HUES6 (cell line): ENCODE results near the gene WWOX.

Experiments used
- H3K27ac ChIP-seq: 2 replicates; pipeline ENCODE4 v1.7.0; 2013; ENCODE audit warnings: low read depth, mild to moderate bottlenecking, low read length, inconsistent platforms
- H3K27me3 ChIP-seq: 2 replicates; pipeline ENCODE4 v1.6.1; 2013; ENCODE audit warnings: low read length; ENCODE audit not compliant: control insufficient read depth, insufficient read depth
- H3K36me3 ChIP-seq: 2 replicates; pipeline ENCODE4 v1.6.1; 2013; ENCODE audit warnings: low read length; ENCODE audit not compliant: control insufficient read depth, insufficient read depth
- H3K4me1 ChIP-seq: 2 replicates; pipeline ENCODE4 v1.6.1; 2013; ENCODE audit warnings: low read length; ENCODE audit not compliant: control insufficient read depth, insufficient read depth
- H3K4me3 ChIP-seq: 2 replicates; pipeline ENCODE4 v1.5.1; 2013; ENCODE audit warnings: low read depth, low read length
- H3K9ac ChIP-seq: one replicate; pipeline ENCODE4 v1.6.1; 2013; ENCODE audit warnings: mild to moderate bottlenecking, low read length
- H3K9me3 ChIP-seq: 2 replicates; pipeline ENCODE4 v1.6.1; 2013; ENCODE audit warnings: low read depth, low read length; ENCODE audit not compliant: control insufficient read depth, insufficient read depth

WWOX gene

GRCh38 chr16:78648517-78648916 lies 549.1 kb downstream of the WWOX start:
- Histone ChIP-seq H3K36me3 (no peaks in the 10 kb centered on the region), H3K27ac (no peak overlapping the region), H3K27me3 (no peaks in the 10 kb centered on the region), H3K9ac (no peak overlapping the region), H3K4me3 (no peak overlapping the region), H3K4me1 (no peaks in the 10 kb centered on the region), H3K9me3 (no peaks in the 10 kb centered on the region)

DNA sequence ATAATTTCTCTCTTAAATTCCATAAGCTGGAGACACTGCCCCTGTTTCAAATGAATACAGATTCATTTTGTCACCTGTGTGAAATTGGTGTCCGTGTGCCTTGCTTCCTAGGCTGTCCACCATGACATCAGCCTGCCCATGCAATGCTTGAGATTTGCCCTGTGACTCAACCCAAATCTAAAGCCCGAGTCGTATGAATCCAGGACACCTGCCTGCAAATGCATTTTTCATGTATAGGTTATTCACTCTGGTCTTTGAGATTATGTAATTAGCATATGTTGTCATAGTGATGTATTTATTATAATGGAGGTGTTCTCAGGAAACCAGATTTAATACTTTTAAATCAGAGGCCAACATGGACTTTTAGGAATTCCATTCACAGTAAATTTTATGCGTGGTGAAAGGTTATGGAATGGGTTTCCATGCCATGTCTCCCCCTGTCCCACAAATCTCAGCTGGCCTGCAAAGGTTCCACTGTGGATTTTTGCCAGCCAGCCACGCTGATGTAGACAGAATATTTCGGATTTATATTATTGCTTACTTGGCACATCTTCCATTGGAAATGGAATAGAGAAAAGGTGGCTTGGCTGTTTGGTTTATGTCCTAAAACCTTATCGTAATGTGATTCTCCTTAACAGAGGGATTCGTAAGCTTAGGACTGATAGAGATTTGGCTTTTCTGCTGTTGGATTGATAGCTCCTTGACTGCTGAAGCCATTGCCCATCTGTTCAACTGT lies 551.1 kb downstream of the WWOX start:
- H3K27ac ChIP-seq = no peak overlapping the region
- H3K4me3 ChIP-seq = no peak overlapping the region
- no peaks in the 10 kb centered on the region for H3K36me3 ChIP-seq
- no peaks in the 10 kb centered on the region for H3K27me3 ChIP-seq
- no peaks in the 10 kb centered on the region for H3K4me1 ChIP-seq
- H3K9me3 ChIP-seq = no peaks in the 10 kb centered on the region
- H3K9ac ChIP-seq = no peak overlapping the region

DNA sequence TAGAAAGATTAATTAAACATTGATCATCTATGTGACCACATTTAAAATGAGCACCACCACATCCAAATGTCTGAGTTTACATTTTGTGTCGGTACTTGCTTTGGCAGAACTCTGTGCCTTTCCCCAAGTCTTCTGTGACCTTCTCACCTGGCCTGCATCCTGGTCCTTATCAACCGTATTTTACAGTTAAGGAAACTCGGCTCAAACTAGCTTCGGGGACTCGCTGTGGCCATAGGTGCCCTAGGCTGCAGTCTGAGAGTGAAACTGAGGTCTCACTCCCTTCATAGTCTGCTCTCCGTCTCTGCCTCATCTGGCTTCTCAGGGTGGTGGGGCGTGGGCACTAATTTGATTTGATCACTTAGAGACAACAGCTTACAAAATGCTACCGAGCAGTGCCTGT lies 555.5 kb downstream of the WWOX start:
- H3K27ac ChIP-seq = no peak overlapping the region
- no peak overlapping the region for H3K9ac ChIP-seq
- H3K4me1 ChIP-seq = no peaks in the 10 kb centered on the region

DNA sequence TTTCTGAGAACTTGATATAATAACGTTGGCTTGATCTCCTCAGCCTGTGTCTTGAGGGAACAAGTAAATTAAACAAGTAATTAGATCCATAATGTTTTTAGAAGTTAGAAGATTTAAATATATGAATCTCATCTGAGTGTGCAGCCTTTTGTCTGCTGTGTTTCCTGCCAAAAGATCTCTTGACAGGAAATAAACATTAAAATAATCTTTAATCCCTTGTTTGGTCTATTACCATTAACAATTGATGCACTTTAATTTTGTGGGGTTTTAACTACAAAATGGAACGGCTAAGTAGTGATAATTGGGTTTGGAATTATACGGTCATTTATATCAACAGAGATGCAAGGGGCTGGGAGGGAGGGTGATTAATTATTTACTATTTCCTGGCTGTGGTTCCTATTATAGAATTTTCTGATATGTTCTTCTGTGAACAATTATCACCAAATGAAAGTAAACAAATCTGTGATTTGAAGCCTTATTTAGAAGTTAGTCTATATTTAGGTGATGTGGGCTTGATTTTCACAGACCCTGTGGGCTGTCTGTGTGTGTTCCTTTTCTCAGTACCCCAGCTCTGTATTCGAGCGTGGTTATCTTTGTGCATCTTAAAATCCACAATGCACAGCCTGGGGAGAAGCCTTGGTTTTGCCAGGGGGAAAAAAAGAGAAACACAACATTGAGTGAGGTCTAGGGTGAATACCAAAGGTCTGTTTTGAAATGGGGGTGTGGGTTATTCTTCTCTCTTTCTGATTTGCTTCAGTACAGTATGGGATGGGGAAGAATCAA lies 556.1 kb downstream of the WWOX start:
- Histone ChIP-seq H3K9me3 (no peaks in the 10 kb centered on the region), H3K27ac (no peak overlapping the region), H3K4me3 (no peak overlapping the region), H3K36me3 (no peaks in the 10 kb centered on the region), H3K4me1 (no peaks in the 10 kb centered on the region), H3K27me3 (no peaks in the 10 kb centered on the region), H3K9ac (no peak overlapping the region)

More for the DNA sequence above, 555.5 kb downstream of the WWOX start:
- H3K9me3 ChIP-seq = no peaks in the 10 kb centered on the region
- no peaks in the 10 kb centered on the region for H3K36me3 ChIP-seq
- H3K4me3 ChIP-seq = no peak overlapping the region
- H3K27me3 ChIP-seq = no peaks in the 10 kb centered on the region

GRCh38 chr16:78656887-78657286 lies 557.4 kb downstream of the WWOX start:
- no peak overlapping the region for H3K9ac ChIP-seq
- H3K27me3 ChIP-seq = no peaks in the 10 kb centered on the region
- H3K36me3 ChIP-seq = no peaks in the 10 kb centered on the region
- no peak overlapping the region for H3K27ac ChIP-seq
- H3K4me1 ChIP-seq = no peaks in the 10 kb centered on the region
- H3K9me3 ChIP-seq = no peaks in the 10 kb centered on the region
- no peak overlapping the region for H3K4me3 ChIP-seq

DNA sequence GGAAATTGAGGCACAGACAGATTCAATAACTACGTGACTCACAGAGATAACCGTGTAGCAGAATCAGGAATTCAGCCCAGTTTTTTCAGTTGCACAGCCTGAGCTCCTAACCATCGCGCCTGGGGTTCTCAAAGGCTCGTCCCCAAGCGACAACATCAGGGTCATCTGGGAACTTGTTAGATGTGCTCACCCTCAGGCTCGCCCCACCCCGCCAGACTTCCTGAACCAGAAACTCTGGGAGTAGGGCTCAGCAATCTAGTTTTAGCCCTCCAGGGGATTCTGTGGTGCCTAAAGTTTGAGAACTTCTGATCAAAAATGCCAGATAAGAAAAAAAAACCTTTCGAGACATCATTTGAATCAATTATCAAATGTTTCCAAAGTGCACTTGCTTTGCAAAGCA lies 559.8 kb downstream of the WWOX start:
- Histone ChIP-seq H3K27me3 (no peaks in the 10 kb centered on the region), H3K36me3 (no peaks in the 10 kb centered on the region), H3K27ac (no peak overlapping the region), H3K4me3 (no peak overlapping the region), H3K9ac (no peak overlapping the region), H3K9me3 (no peaks in the 10 kb centered on the region), H3K4me1 (no peaks in the 10 kb centered on the region)

GRCh38 chr16:78659668-78660217 lies 560.3 kb downstream of the WWOX start:
- no peak overlapping the region for H3K9ac ChIP-seq
- H3K9me3 ChIP-seq = no peaks in the 10 kb centered on the region
- H3K4me1 ChIP-seq = no peaks in the 10 kb centered on the region
- H3K27ac ChIP-seq = no peak overlapping the region
- H3K4me3 ChIP-seq = no peak overlapping the region
- H3K27me3 ChIP-seq = no peaks in the 10 kb centered on the region
- H3K36me3 ChIP-seq = no peaks in the 10 kb centered on the region

GRCh38 chr16:78660795-78661194 lies 561.3 kb downstream of the WWOX start:
- Histone ChIP-seq H3K4me3 (no peak overlapping the region), H3K9me3 (no peaks in the 10 kb centered on the region), H3K36me3 (no peaks in the 10 kb centered on the region), H3K27ac (no peak overlapping the region), H3K9ac (no peak overlapping the region), H3K4me1 (no peaks in the 10 kb centered on the region), H3K27me3 (no peaks in the 10 kb centered on the region)

DNA sequence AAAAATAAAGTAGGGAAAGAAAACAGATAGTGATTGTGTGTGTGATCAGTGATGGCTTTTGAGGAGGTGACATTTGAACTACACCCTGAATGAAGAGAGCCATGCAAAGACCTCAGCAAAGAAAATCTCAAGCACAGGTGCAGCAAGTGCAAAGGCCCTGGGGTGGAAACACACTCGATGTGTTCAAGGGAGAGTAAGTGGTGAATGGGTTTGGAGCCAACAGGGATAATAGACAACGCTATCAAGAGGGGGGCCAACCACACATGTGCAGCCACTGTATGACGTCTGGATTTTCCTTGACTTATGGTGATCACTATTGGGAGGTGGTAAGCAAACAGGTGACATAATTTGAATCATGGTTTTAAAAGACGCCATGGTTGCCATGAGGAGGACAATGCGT lies 564.2 kb downstream of the WWOX start:
- Histone ChIP-seq H3K9ac (no peak overlapping the region), H3K36me3 (no peaks in the 10 kb centered on the region), H3K4me1 (no peaks in the 10 kb centered on the region), H3K4me3 (no peak overlapping the region), H3K27me3 (no peaks in the 10 kb centered on the region), H3K27ac (no peak overlapping the region), H3K9me3 (no peaks in the 10 kb centered on the region)

DNA sequence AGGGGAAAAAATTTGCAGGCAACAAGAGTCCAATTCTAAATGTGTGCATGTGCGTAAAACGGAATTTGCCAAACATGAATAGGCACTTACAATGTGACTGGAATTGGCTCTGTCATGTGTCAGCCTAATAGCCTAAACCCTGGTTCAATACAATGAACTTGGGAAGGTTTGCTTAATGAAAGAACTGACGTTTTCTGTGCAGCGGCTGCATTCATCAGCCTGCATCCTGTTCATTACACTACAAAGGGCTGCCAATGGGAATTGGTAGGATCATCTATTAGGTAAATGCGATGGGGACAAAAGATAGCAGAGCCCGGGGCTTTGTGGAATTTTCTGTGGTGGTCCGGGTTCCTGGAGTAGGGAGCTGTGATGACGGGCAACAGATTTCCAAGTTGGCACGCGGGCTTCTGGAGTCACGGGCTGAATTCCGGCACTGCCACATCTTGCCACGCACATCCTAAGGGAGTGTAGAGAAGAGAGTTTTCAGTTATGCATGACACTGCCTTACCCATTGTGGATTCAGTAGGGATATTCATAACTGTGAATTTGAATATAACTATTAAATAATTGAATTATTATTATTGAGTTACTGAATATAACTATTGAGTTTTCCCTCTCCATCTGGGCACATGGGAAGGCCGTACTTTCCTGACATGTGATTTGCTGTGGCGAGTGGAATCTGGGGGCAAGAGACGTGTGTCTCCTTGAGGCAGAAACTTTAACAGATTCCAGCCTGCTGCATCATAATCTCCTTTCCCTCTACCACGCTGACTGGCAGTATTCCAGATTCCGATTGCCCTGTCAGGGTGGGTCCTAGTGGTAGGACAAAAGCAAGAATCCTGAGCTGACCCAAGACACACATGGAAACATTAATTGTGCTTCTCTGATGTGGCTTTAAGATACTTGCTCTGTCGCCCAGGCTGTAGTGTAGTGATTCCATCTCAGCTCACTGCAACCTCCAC lies 565.6 kb downstream of the WWOX start:
- no peaks in the 10 kb centered on the region for H3K36me3 ChIP-seq
- no peaks in the 10 kb centered on the region for H3K4me1 ChIP-seq
- no peak overlapping the region for H3K4me3 ChIP-seq
- H3K9me3 ChIP-seq = no peaks in the 10 kb centered on the region
- H3K27me3 ChIP-seq = no peaks in the 10 kb centered on the region
- H3K27ac ChIP-seq = no peak overlapping the region
- no peak overlapping the region for H3K9ac ChIP-seq
